ENCODE measurements around the gene ECE1. TPM values are rescaled to one million over a fixed set of nuclear protein-coding genes. Genes with fewer than 3 reads are reported as not detected.
A peak's percentile ranks its signal among the peaks of the same experiment; 100 is the strongest.

Gene ECE1
- total and polyA plus RNA-seq, 9 donors = 37.3 to 313 (median 119) TPM

GRCh38 chr1:21264898-21265297 lies 25.4 kb downstream of the ECE1 start:
- no peaks in the 10 kb centered on the region for H3K9me3 ChIP-seq
- 70 to 95% (median 85%) methylated on average over 4 of the region's 4 CpGs for WGBS, 3 donors
- H3K4me1 ChIP-seq (ENCODE audit: insufficient read depth) = peaks cover 13% of the 10 kb centered on the region
- no peak for TF ChIP-seq POLR2A (IDR thresholded peaks at IDR 0.05)
- TF ChIP-seq EP300 (IDR thresholded peaks at IDR 0.05) = no peak
- TF ChIP-seq CTCF (IDR thresholded peaks at IDR 0.05) = no peak
- no peak for DNase-seq
- intact Hi-C loops (cut with DNase I) = loop anchor here in 1 of 4 donors (5.0 kb wide), 1 partner anchor 77 kb away; no protein-coding TSS in a partner anchor
- H3K4me3 ChIP-seq = no peak overlapping the region
- no peaks in the 10 kb centered on the region for H3K36me3 ChIP-seq
- peak overlapping the region in 1 of 2 donors; percentile 27 for H3K27ac ChIP-seq
- no peaks in the 10 kb centered on the region for H3K27me3 ChIP-seq

- Histone ChIP-seq H3K36me3 (no peaks in the 10 kb centered on the region), H3K27me3 (no peaks in the 10 kb centered on the region), H3K9me3 (no peaks in the 10 kb centered on the region), H3K27ac (peak overlapping the region in 1 of 2 donors; percentile 76), H3K4me1 (ENCODE audit: insufficient read depth) (peaks cover 8% of the 10 kb centered on the region), H3K4me3 (no peak overlapping the region)
- DNase-seq = peak in 1 of 5 donors; percentile 51
- intact Hi-C loops (cut with DNase I) = loop anchor here in 1 of 4 donors (2.0 kb wide), 1 partner anchor 75 kb away; no protein-coding TSS in a partner anchor
- whole genome bisulfite sequencing, 3 donors = 86 to 89% (median 88%) methylated on average over 11 of the region's 11 CpGs
- TF ChIP-seq CTCF (IDR thresholded peaks at IDR 0.05) = no peak
These were observed 26.5 kb downstream of the ECE1 start for GRCh38 chr1:21263653-21264225.

- peaks cover 6% of the 10 kb centered on the region for H3K4me1 ChIP-seq (ENCODE audit: insufficient read depth)
- TF ChIP-seq POLR2A (IDR thresholded peaks at IDR 0.05) (no peak), EP300 (IDR thresholded peaks at IDR 0.05) (no peak), CTCF (IDR thresholded peaks at IDR 0.05) (no peak)
- no peak for DNase-seq
These were observed 27.2 kb downstream of the ECE1 start for GRCh38 chr1:21263052-21263429.

GRCh38 chr1:21262293-21263051 lies 27.8 kb downstream of the ECE1 start:
- intact Hi-C loops (cut with DNase I) = loop anchor here in 1 of 4 donors (2.0 kb wide), 1 partner anchor 76 kb away; no protein-coding TSS in a partner anchor
- no peak for TF ChIP-seq EP300 (IDR thresholded peaks at IDR 0.05)
- TF ChIP-seq POLR2A (IDR thresholded peaks at IDR 0.05) = peak; percentile 18
- TF ChIP-seq CTCF (IDR thresholded peaks at IDR 0.05) = no peak
- Histone ChIP-seq H3K9me3 (no peaks in the 10 kb centered on the region), H3K4me3 (no peak overlapping the region), H3K36me3 (no peaks in the 10 kb centered on the region), H3K27ac (peak overlapping the region; percentile 76 to 81), H3K4me1 (ENCODE audit: insufficient read depth) (peaks cover 6% of the 10 kb centered on the region), H3K27me3 (no peaks in the 10 kb centered on the region)
- 13 to 15% (median 13%) methylated on average over 23 of the region's 23 CpGs for WGBS, 3 donors
- DNase-seq = peak; percentile 78 to 87 (median 82)

More at GRCh38 chr1:21263052-21263429, 27.2 kb downstream of the ECE1 start:
- Histone ChIP-seq H3K4me3 (no peak overlapping the region), H3K27ac (peak overlapping the region; percentile 76 to 81), H3K27me3 (no peaks in the 10 kb centered on the region), H3K36me3 (no peaks in the 10 kb centered on the region), H3K9me3 (no peaks in the 10 kb centered on the region)
- 61 to 66% (median 63%) methylated on average over 10 of the region's 10 CpGs for WGBS, 3 donors
- intact Hi-C loops (cut with DNase I) = loop anchor here in 1 of 4 donors (2.0 kb wide), 1 partner anchor 76 kb away; no protein-coding TSS in a partner anchor

All from ovary (tissue), 9 donors.